Neural progenitor cell (in vitro differentiated cells): ENCODE results near the gene JAZF1. TPM values are rescaled to one million over a fixed set of nuclear protein-coding genes. Genes with fewer than 3 reads are reported as not detected.

Experiments used
- DNase-seq: peaks from one replicate; pipeline ENCODE4 v3.0.0-alpha.2; 2016; ENCODE audit warnings: low spot score
- H2AFZ ChIP-seq: fragments of 200-600 bp; sonication (generic); replicated peaks from 2 replicates; pipeline ENCODE4 v1.6.1; 2016; ENCODE audit warnings: antibody characterized with exemption
- H3F3A ChIP-seq: fragments of 200-600 bp; sonication (generic); 2 replicates; pipeline ENCODE4 v1.6.1; 2016; ENCODE audit warnings: antibody characterized with exemption, low read depth
- H3K27ac ChIP-seq: fragments of 200-600 bp; sonication (generic); 2 replicates; pipeline ENCODE4 v1.5.1; 2016; ENCODE audit warnings: mild to moderate bottlenecking
- H3K27me3 ChIP-seq: fragments of 200-600 bp; sonication (generic); 2 replicates; pipeline ENCODE4 v1.6.1; 2016; ENCODE audit warnings: mild to moderate bottlenecking, moderate library complexity
- H3K36me3 ChIP-seq: fragments of 200-600 bp; sonication (generic); 2 replicates; pipeline ENCODE4 v1.5.1; 2016
- H3K4me1 ChIP-seq: fragments of 200-600 bp; sonication (generic); 2 replicates; pipeline ENCODE4 v1.6.1; 2016; ENCODE audit warnings: mixed run types
- H3K4me2 ChIP-seq: fragments of 200-600 bp; sonication (generic); 2 replicates; pipeline ENCODE4 v1.6.1; 2016
- H3K4me3 ChIP-seq: fragments of 200-600 bp; sonication (generic); 2 replicates; pipeline ENCODE4 v1.5.1; 2016
- H3K79me2 ChIP-seq: fragments of 200-600 bp; sonication (generic); 2 replicates; pipeline ENCODE4 v1.6.1; 2016; ENCODE audit warnings: low read depth
- H3K9ac ChIP-seq: fragments of 200-600 bp; sonication (generic); 2 replicates; pipeline ENCODE4 v1.6.1; 2016
- H3K9me3 ChIP-seq: fragments of 200-600 bp; sonication (generic); 2 replicates; pipeline ENCODE4 v1.5.1; 2016; ENCODE audit warnings: low read depth
- H4K20me1 ChIP-seq: fragments of 200-600 bp; sonication (generic); 2 replicates; pipeline ENCODE4 v1.6.1; 2016; ENCODE audit warnings: low read depth
- H3K27ac Mint-ChIP-seq: 3 replicates; pipeline ENCODE4 v1.8.0; 2021; ENCODE audit warnings: mixed read lengths
- H3K27me3 Mint-ChIP-seq: 2 replicates; pipeline ENCODE4 v1.8.0; 2022; ENCODE audit warnings: low read depth, mild to moderate bottlenecking, inconsistent platforms, moderate library complexity, mixed read lengths; ENCODE audit not compliant: insufficient read depth
- H3K36me3 Mint-ChIP-seq: 3 replicates; pipeline ENCODE4 v1.8.0; 2021; ENCODE audit warnings: mixed read lengths
- H3K4me1 Mint-ChIP-seq: 3 replicates; pipeline ENCODE4 v1.8.0; 2021; ENCODE audit warnings: mixed read lengths
- H3K4me3 Mint-ChIP-seq: 3 replicates; pipeline ENCODE4 v1.8.0; 2021; ENCODE audit warnings: mild to moderate bottlenecking, moderate library complexity, mixed read lengths
- H3K9me3 Mint-ChIP-seq: 3 replicates; pipeline ENCODE4 v1.8.0; 2020; ENCODE audit warnings: mixed read lengths
- EZH2 ChIP-seq: fragments of 200-600 bp; sonication (generic); IDR thresholded peaks from 2 replicates; pipeline ENCODE4 v1.6.1; 2017; ENCODE audit warnings: antibody characterized with exemption, mild to moderate bottlenecking, moderate library complexity
- EZH2phosphoT487 ChIP-seq: fragments of 200-600 bp; sonication (generic); IDR thresholded peaks from 2 replicates; pipeline ENCODE4 v1.6.1; 2017; ENCODE audit warnings: antibody characterized with exemption
- total RNA-seq: library from RNA; depleted of rRNA; stranded (reverse); fragments of >200 nt; gene quantifications from 2 replicates; pipeline ENCODE4 v1.2.3, GENCODE V29; 2015; ENCODE audit warnings: low replicate concordance
- TF ChIP-seq, protein P1 (sequence below): fragments of 200-600 bp; sonication (generic); IDR thresholded peaks from 2 replicates; pipeline ENCODE4 v1.5.1; 2017; ENCODE audit warnings: antibody characterized with exemption, mild to moderate bottlenecking

The JAZF1 gene
- total RNA-seq, 1 donor from 2014 or later, result 3.1 TPM

DNA sequence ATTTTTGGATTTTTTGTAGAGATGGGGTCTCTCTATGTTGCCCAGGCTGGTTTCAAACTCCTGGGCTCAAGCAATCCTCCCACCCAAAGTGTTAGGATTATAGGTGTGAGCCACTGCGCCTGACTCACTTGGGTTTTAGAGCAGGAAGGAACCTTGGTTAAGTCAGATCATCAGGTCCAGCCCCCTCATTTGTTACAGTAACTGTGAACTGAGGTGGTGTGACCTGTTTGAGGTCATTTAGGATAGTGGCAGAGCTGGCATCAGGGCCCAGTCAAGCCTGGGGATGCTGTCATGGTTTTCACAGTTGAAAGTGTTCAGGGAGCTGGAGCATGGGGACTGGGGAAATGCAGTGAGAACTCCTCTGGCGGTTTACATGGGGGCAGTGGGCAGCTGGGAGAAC lies 281.0 kb downstream of the JAZF1 start:
- H3K9me3 ChIP-seq, result no peaks in the 10 kb centered on the region
- no peak overlapping the region for H3K27ac ChIP-seq
- no peaks in the 10 kb centered on the region for H3K36me3 ChIP-seq
- no peaks in the 10 kb centered on the region for H3K4me1 ChIP-seq
- Mint-ChIP-seq H3K4me3 (no peak overlapping the region), H3K27me3 (no peaks in the 10 kb centered on the region), H3K36me3 (no peaks in the 10 kb centered on the region), H3K9me3 (no peaks in the 10 kb centered on the region), H3K4me1 (no peaks in the 10 kb centered on the region), H3K27ac (no peak overlapping the region)
- H3K4me2 ChIP-seq, result no peak overlapping the region
- no peaks in the 10 kb centered on the region for H3K79me2 ChIP-seq
- H2AFZ ChIP-seq, result no peak overlapping the region
- no peak for DNase-seq
- H3K9ac ChIP-seq, result no peak overlapping the region
- TF ChIP-seq, protein P1, sequence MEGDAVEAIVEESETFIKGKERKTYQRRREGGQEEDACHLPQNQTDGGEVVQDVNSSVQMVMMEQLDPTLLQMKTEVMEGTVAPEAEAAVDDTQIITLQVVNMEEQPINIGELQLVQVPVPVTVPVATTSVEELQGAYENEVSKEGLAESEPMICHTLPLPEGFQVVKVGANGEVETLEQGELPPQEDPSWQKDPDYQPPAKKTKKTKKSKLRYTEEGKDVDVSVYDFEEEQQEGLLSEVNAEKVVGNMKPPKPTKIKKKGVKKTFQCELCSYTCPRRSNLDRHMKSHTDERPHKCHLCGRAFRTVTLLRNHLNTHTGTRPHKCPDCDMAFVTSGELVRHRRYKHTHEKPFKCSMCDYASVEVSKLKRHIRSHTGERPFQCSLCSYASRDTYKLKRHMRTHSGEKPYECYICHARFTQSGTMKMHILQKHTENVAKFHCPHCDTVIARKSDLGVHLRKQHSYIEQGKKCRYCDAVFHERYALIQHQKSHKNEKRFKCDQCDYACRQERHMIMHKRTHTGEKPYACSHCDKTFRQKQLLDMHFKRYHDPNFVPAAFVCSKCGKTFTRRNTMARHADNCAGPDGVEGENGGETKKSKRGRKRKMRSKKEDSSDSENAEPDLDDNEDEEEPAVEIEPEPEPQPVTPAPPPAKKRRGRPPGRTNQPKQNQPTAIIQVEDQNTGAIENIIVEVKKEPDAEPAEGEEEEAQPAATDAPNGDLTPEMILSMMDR, result no peak
- TF ChIP-seq EZH2 (no peak), EZH2phosphoT487 (no peak)
- no peaks in the 10 kb centered on the region for H4K20me1 ChIP-seq
- H3K4me3 ChIP-seq, result no peak overlapping the region
- no peaks in the 10 kb centered on the region for H3F3A ChIP-seq
- H3K27me3 ChIP-seq, result no peaks in the 10 kb centered on the region

DNA sequence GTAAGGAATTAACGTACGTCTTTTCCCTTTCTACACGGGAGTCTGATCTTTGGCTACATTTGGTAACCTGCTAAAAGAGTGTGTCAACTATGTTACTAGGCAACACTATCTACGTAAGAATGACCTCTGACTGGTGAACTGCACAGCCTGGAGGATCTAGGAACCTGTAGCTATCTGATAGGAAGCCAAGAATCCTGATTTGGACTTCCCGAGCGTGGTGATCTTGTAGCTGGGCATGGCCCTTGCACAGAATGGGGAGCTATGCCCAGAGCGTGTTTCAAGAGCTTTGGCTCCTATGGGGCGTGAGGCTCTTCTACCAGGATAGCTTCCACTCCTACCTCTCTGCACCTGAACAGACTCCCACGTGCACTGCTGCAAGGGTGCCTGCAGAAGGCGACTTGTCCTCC lies 283.2 kb downstream of the JAZF1 start:
- Histone ChIP-seq H3K4me2 (no peak overlapping the region), H3K9me3 (no peaks in the 10 kb centered on the region), H3K27me3 (no peaks in the 10 kb centered on the region), H4K20me1 (no peaks in the 10 kb centered on the region), H2AFZ (peak overlapping the region; percentile 68), H3K27ac (no peak overlapping the region), H3K4me3 (no peak overlapping the region), H3K9ac (no peak overlapping the region), H3F3A (no peaks in the 10 kb centered on the region), H3K4me1 (peaks cover 6% of the 10 kb centered on the region), H3K79me2 (no peaks in the 10 kb centered on the region), H3K36me3 (no peaks in the 10 kb centered on the region)
- no peaks in the 10 kb centered on the region for H3K4me1 Mint-ChIP-seq
- H3K27ac Mint-ChIP-seq, result no peak overlapping the region
- H3K9me3 Mint-ChIP-seq, result no peaks in the 10 kb centered on the region
- no peaks in the 10 kb centered on the region for H3K36me3 Mint-ChIP-seq
- H3K27me3 Mint-ChIP-seq, result no peaks in the 10 kb centered on the region
- no peak for DNase-seq
- no peak overlapping the region for H3K4me3 Mint-ChIP-seq
- TF ChIP-seq, protein P1, result no peak
- TF ChIP-seq EZH2phosphoT487, result no peak
- TF ChIP-seq EZH2, result no peak

DNA sequence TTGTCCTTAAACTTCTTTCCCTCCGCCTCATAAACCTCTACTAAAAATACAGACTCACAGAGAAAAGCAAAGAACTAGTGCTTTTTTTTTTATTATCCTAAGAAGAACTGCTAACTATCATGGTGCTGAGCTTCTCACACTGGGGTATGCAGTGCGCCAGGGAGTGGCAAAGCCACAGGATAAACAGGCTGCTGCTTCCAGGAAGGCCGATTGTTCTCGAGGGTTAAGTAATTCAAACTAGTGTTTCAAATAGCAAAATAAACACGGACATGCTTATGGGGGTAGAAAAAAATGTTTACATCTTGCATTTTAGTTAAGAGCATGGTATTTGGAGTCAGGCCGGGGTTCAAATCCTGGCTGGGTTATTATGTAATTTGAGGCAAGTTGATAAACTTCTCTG lies 283.6 kb downstream of the JAZF1 start:
- Mint-ChIP-seq H3K27me3 (no peaks in the 10 kb centered on the region), H3K9me3 (no peaks in the 10 kb centered on the region), H3K27ac (no peak overlapping the region), H3K4me1 (no peaks in the 10 kb centered on the region), H3K4me3 (no peak overlapping the region), H3K36me3 (no peaks in the 10 kb centered on the region)
- no peak overlapping the region for H3K9ac ChIP-seq
- H2AFZ ChIP-seq, result peak overlapping the region; percentile 68
- TF ChIP-seq, protein P1, result no peak
- TF ChIP-seq EZH2 (no peak), EZH2phosphoT487 (no peak)
- H3K79me2 ChIP-seq, result no peaks in the 10 kb centered on the region
- H3K36me3 ChIP-seq, result no peaks in the 10 kb centered on the region
- no peaks in the 10 kb centered on the region for H3K9me3 ChIP-seq
- no peak overlapping the region for H3K27ac ChIP-seq
- H3F3A ChIP-seq, result no peaks in the 10 kb centered on the region
- H4K20me1 ChIP-seq, result no peaks in the 10 kb centered on the region
- DNase-seq, result no peak
- no peak overlapping the region for H3K4me3 ChIP-seq
- no peak overlapping the region for H3K4me2 ChIP-seq
- no peaks in the 10 kb centered on the region for H3K27me3 ChIP-seq
- peaks cover 6% of the 10 kb centered on the region for H3K4me1 ChIP-seq

DNA sequence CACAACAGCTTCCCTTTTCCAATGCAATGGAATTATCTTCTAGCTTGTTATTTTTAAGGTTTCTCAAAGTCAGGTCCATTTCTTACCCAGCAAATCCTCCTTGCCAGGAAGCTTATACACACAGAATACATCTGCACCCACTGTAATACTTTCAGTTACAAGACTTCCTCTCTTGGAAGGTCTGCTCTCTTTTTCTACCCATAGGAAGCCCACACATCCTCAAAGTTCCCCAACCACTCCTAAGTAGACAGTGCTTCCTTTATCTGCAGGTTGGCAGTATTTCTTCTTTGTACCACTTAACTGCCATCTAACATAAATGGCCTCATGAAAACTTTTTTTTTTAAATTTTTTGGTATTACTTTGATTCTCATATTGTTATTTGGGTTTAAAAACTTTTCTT lies 285.0 kb downstream of the JAZF1 start:
- Mint-ChIP-seq H3K27ac (no peak overlapping the region), H3K4me3 (no peak overlapping the region)
- no peak for TF ChIP-seq EZH2

More for the DNA sequence above, 285.0 kb downstream of the JAZF1 start:
- DNase-seq, result no peak
- H3K9me3 ChIP-seq, result no peaks in the 10 kb centered on the region
- H2AFZ ChIP-seq, result no peak overlapping the region
- no peaks in the 10 kb centered on the region for H3K36me3 Mint-ChIP-seq
- no peaks in the 10 kb centered on the region for H3K9me3 Mint-ChIP-seq
- H3K27me3 ChIP-seq, result no peaks in the 10 kb centered on the region
- H3K27ac ChIP-seq, result no peak overlapping the region
- no peaks in the 10 kb centered on the region for H3K36me3 ChIP-seq
- H3K4me3 ChIP-seq, result no peak overlapping the region
- H4K20me1 ChIP-seq, result no peaks in the 10 kb centered on the region
- H3K79me2 ChIP-seq, result no peaks in the 10 kb centered on the region
- H3F3A ChIP-seq, result no peaks in the 10 kb centered on the region
- no peak overlapping the region for H3K9ac ChIP-seq
- H3K4me1 Mint-ChIP-seq, result no peaks in the 10 kb centered on the region
- no peak overlapping the region for H3K4me2 ChIP-seq
- H3K4me1 ChIP-seq, result peaks cover 6% of the 10 kb centered on the region
- H3K27me3 Mint-ChIP-seq, result no peaks in the 10 kb centered on the region
